Liver (tissue), 9 donors: ENCODE results near the gene TSPEAR. TPM values are rescaled to one million over a fixed set of nuclear protein-coding genes. Genes with fewer than 3 reads are reported as not detected.

Experiments
- DNase-seq: peaks from one replicate; pipeline ENCODE4 v3.0.0-alpha.2; 2017; ENCODE audit warnings: low spot score
- H3K27ac ChIP-seq, 2 donors: one replicate each; pipeline ENCODE4 v1.7.0; 2013; ENCODE audit warnings: inconsistent platforms in 2 of 2, low read length in 2 of 2, control low read depth in 1 of 2, low read depth in 1 of 2, mild to moderate bottlenecking in 1 of 2
- H3K27me3 ChIP-seq, 4 donors: one replicate each; pipeline versions ENCODE4 v1.6.1 to v1.7.0; 2013; ENCODE audit warnings: low read length in 3 of 4, inconsistent platforms in 1 of 4, mild to moderate bottlenecking in 1 of 4, moderate library complexity in 1 of 4; ENCODE audit not compliant: control insufficient read depth in 4 of 4, insufficient read depth in 4 of 4
- H3K36me3 ChIP-seq, 4 donors: one replicate each; pipeline versions ENCODE4 v1.6.1 to v1.7.0; 2013; ENCODE audit warnings: low read length in 3 of 4, mild to moderate bottlenecking in 3 of 4, low read depth in 1 of 4, moderate library complexity in 1 of 4; ENCODE audit not compliant: control insufficient read depth in 4 of 4, insufficient read depth in 3 of 4
- H3K4me1 ChIP-seq, 4 donors: one replicate each; pipeline versions ENCODE4 v1.6.1 to v1.7.0; 2013; ENCODE audit warnings: low read length in 3 of 4, mild to moderate bottlenecking in 3 of 4, moderate library complexity in 1 of 4; ENCODE audit not compliant: control insufficient read depth in 4 of 4, insufficient read depth in 4 of 4
- H3K4me3 ChIP-seq, 3 donors: one replicate each; pipeline versions ENCODE4 v1.6.1 to v1.7.0; 2013; ENCODE audit warnings: low read length in 3 of 3, control low read depth in 1 of 3, low read depth in 1 of 3, mild to moderate bottlenecking in 1 of 3
- H3K9ac ChIP-seq, 2 donors: one replicate each; pipeline ENCODE4 v1.7.0; 2013; ENCODE audit warnings: low read length in 2 of 2, mild to moderate bottlenecking in 2 of 2, moderate library complexity in 2 of 2, control low read depth in 1 of 2, low read depth in 1 of 2
- H3K9me3 ChIP-seq, 4 donors: one replicate each; pipeline versions ENCODE4 v1.6.1 to v1.7.0; 2013; ENCODE audit warnings: low read length in 3 of 4; ENCODE audit not compliant: control insufficient read depth in 4 of 4
- EGR1 ChIP-seq, 2 donors: IDR thresholded peaks; 2 replicates each; pipeline ENCODE4 v1.6.1; 2016 to 2018; ENCODE audit warnings: antibody characterized with exemption in 2 of 2, low read depth in 2 of 2
- FOXA1 ChIP-seq: IDR thresholded peaks from 2 replicates; pipeline ENCODE4 v1.6.1; 2016; ENCODE audit warnings: antibody characterized with exemption
- FOXA2 ChIP-seq: IDR thresholded peaks from 2 replicates; pipeline ENCODE4 v1.6.1; 2016; ENCODE audit warnings: antibody characterized with exemption
- GABPA ChIP-seq, 2 donors: IDR thresholded peaks in 1 of 2; conservative IDR thresholded peaks in 1 of 2; 2 replicates each; pipeline ENCODE4 v1.6.1; 2016; ENCODE audit warnings: antibody characterized with exemption in 2 of 2, mild to moderate bottlenecking in 1 of 2, moderate library complexity in 1 of 2
- HNF4A ChIP-seq, 2 donors: conservative IDR thresholded peaks; 2 replicates each; pipeline ENCODE4 v1.6.1; 2016; ENCODE audit warnings: antibody characterized with exemption in 2 of 2, mild to moderate bottlenecking in 2 of 2
- HNF4G ChIP-seq: IDR thresholded peaks from 2 replicates; pipeline ENCODE4 v1.6.1; 2016; ENCODE audit warnings: antibody characterized with exemption
- JUND ChIP-seq, 2 donors: IDR thresholded peaks; 2 replicates each; pipeline ENCODE4 v1.6.1; 2016; ENCODE audit warnings: antibody characterized with exemption in 2 of 2
- NR2F2 ChIP-seq: IDR thresholded peaks from 2 replicates; pipeline ENCODE4 v1.6.1; 2016; ENCODE audit warnings: antibody characterized with exemption
- RAD21 ChIP-seq, 2 donors: IDR thresholded peaks; 2 replicates each; pipeline ENCODE4 v1.6.1; 2016; ENCODE audit warnings: antibody characterized with exemption in 2 of 2, mild to moderate bottlenecking in 2 of 2
- RXRA ChIP-seq, 2 donors: IDR thresholded peaks; 2 replicates each; pipeline ENCODE4 v1.6.1; 2017 to 2018; ENCODE audit warnings: antibody characterized with exemption in 2 of 2, mild to moderate bottlenecking in 1 of 2
- SP1 ChIP-seq: IDR thresholded peaks from 2 replicates; pipeline ENCODE4 v1.6.1; 2018; ENCODE audit warnings: antibody characterized with exemption, mild to moderate bottlenecking
- TAF1 ChIP-seq: conservative IDR thresholded peaks from 2 replicates; pipeline ENCODE4 v1.6.1; 2016; ENCODE audit warnings: antibody characterized with exemption, mild to moderate bottlenecking
- YY1 ChIP-seq: IDR thresholded peaks from 2 replicates; pipeline ENCODE4 v1.6.1; 2016; ENCODE audit warnings: antibody characterized with exemption, mild to moderate bottlenecking
- whole genome bisulfite sequencing: extraction: QIAGEN DNeasy Blood & Tissue Kit; methylation state at CpG from one replicate; pipeline ENCODE4 v1.1.7; 2013; 5-methylcytosine and 5-hydroxymethylcytosine counted together
- polyA plus RNA-seq, 2 donors: library from polyadenylated mRNA; stranded (reverse) in 1 of 2; unstranded in 1 of 2; fragments of 200-250 nt in 1 of 2; fragments of >200 nt in 1 of 2; fragmentation: Nextera tagmentation in 1 of 2; extraction: Ambion mirVana in 1 of 2; gene quantifications; one replicate each; pipeline versions ENCODE4 v1.2.1 to v1.2.3, GENCODE V29; 2013 to 2015
- total RNA-seq, 2 donors: library from RNA; depleted of rRNA; stranded (reverse); fragments of >200 nt; gene quantifications; one replicate each; pipeline ENCODE4 v1.2.3, GENCODE V29; 2014
- TF ChIP-seq, protein P1 (sequence below): fragments of 150-350 bp; IDR thresholded peaks from 2 replicates; pipeline ENCODE4 v1.5.1; 2017; ENCODE audit warnings: improper control_type of control experiment, low read depth, low read length; ENCODE audit not compliant: missing input control
- TF ChIP-seq, protein P2 (sequence below): IDR thresholded peaks from 2 replicates; pipeline ENCODE4 v1.6.1; 2016; ENCODE audit warnings: antibody characterized with exemption
- TF ChIP-seq, protein P3 (sequence below): IDR thresholded peaks from 2 replicates; pipeline ENCODE4 v1.6.1; 2016; ENCODE audit warnings: antibody characterized with exemption, mild to moderate bottlenecking
- TF ChIP-seq, protein P4 (sequence below): IDR thresholded peaks from 2 replicates; pipeline ENCODE4 v1.6.1; 2016; ENCODE audit warnings: antibody characterized with exemption
- TF ChIP-seq, protein P5 (sequence below): IDR thresholded peaks from 2 replicates; pipeline ENCODE4 v1.6.1; 2016; ENCODE audit warnings: antibody characterized with exemption
- donor health status: healthy.
- donor health status: healthy.
- donor health status: healthy.
- donor health status: healthy.
- donor health status: healthy.

TSPEAR gene
- total and polyA plus RNA-seq, 4 donors = under 0.01 to 0.14 (median 0.01) TPM; not detected in 1

DNA sequence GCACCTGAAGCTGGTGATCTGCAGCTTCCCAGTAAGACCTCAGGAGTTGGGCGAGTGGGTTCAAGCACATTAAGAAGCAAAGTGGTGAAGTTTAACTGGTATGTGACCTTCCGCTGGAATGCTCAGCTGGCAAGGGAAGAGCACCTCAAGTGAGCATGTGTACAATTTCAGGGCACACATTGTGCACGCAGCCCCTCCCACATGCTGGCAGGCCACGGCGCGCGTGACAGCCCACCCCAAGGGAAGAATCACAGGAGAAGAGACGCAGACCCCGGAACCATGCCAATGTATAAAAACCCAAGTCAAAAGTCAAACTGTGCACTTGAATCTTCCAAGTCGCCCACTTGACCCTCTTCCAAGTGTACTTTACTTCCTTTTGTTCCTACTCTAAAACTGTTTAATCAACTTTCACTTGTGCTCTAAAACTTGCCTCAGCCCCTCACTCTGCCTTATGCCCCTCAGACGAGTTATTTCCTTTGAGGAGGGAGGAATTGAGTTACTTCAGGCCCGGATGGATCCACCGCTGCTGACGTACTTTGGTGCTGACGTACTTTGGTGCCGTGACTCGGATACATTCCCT lies 236.0 kb downstream of the TSPEAR start:
- no peak for TF ChIP-seq HNF4G
- no peak for TF ChIP-seq NR2F2
- TF ChIP-seq, protein P1, sequence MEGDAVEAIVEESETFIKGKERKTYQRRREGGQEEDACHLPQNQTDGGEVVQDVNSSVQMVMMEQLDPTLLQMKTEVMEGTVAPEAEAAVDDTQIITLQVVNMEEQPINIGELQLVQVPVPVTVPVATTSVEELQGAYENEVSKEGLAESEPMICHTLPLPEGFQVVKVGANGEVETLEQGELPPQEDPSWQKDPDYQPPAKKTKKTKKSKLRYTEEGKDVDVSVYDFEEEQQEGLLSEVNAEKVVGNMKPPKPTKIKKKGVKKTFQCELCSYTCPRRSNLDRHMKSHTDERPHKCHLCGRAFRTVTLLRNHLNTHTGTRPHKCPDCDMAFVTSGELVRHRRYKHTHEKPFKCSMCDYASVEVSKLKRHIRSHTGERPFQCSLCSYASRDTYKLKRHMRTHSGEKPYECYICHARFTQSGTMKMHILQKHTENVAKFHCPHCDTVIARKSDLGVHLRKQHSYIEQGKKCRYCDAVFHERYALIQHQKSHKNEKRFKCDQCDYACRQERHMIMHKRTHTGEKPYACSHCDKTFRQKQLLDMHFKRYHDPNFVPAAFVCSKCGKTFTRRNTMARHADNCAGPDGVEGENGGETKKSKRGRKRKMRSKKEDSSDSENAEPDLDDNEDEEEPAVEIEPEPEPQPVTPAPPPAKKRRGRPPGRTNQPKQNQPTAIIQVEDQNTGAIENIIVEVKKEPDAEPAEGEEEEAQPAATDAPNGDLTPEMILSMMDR = no peak
- TF ChIP-seq, protein P2, sequence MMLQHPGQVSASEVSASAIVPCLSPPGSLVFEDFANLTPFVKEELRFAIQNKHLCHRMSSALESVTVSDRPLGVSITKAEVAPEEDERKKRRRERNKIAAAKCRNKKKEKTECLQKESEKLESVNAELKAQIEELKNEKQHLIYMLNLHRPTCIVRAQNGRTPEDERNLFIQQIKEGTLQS = no peak
- TF ChIP-seq HNF4A (conservative IDR thresholded peaks at IDR 0.05) = no peak
- TF ChIP-seq GABPA (IDR thresholded peaks at IDR 0.05 in 1 of 2, conservative IDR thresholded peaks at IDR 0.05 in 1 of 2) = no peak
- TF ChIP-seq, protein P3, sequence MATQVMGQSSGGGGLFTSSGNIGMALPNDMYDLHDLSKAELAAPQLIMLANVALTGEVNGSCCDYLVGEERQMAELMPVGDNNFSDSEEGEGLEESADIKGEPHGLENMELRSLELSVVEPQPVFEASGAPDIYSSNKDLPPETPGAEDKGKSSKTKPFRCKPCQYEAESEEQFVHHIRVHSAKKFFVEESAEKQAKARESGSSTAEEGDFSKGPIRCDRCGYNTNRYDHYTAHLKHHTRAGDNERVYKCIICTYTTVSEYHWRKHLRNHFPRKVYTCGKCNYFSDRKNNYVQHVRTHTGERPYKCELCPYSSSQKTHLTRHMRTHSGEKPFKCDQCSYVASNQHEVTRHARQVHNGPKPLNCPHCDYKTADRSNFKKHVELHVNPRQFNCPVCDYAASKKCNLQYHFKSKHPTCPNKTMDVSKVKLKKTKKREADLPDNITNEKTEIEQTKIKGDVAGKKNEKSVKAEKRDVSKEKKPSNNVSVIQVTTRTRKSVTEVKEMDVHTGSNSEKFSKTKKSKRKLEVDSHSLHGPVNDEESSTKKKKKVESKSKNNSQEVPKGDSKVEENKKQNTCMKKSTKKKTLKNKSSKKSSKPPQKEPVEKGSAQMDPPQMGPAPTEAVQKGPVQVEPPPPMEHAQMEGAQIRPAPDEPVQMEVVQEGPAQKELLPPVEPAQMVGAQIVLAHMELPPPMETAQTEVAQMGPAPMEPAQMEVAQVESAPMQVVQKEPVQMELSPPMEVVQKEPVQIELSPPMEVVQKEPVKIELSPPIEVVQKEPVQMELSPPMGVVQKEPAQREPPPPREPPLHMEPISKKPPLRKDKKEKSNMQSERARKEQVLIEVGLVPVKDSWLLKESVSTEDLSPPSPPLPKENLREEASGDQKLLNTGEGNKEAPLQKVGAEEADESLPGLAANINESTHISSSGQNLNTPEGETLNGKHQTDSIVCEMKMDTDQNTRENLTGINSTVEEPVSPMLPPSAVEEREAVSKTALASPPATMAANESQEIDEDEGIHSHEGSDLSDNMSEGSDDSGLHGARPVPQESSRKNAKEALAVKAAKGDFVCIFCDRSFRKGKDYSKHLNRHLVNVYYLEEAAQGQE = no peak
- TF ChIP-seq, protein P4, sequence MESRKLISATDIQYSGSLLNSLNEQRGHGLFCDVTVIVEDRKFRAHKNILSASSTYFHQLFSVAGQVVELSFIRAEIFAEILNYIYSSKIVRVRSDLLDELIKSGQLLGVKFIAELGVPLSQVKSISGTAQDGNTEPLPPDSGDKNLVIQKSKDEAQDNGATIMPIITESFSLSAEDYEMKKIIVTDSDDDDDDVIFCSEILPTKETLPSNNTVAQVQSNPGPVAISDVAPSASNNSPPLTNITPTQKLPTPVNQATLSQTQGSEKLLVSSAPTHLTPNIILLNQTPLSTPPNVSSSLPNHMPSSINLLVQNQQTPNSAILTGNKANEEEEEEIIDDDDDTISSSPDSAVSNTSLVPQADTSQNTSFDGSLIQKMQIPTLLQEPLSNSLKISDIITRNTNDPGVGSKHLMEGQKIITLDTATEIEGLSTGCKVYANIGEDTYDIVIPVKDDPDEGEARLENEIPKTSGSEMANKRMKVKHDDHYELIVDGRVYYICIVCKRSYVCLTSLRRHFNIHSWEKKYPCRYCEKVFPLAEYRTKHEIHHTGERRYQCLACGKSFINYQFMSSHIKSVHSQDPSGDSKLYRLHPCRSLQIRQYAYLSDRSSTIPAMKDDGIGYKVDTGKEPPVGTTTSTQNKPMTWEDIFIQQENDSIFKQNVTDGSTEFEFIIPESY = no peak
- TF ChIP-seq TAF1 = no peak
- no peak for TF ChIP-seq FOXA2
- TF ChIP-seq RAD21 (IDR thresholded peaks at IDR 0.05) = no peak
- no peak for TF ChIP-seq EGR1 (IDR thresholded peaks at IDR 0.05; ENCODE audit: low read depth in 2 of 2)
- TF ChIP-seq JUND (IDR thresholded peaks at IDR 0.05) = no peak
- TF ChIP-seq, protein P5, sequence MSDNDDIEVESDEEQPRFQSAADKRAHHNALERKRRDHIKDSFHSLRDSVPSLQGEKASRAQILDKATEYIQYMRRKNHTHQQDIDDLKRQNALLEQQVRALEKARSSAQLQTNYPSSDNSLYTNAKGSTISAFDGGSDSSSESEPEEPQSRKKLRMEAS = no peak
- no peak for TF ChIP-seq SP1
- TF ChIP-seq RXRA (IDR thresholded peaks at IDR 0.05) = no peak
- no peak for TF ChIP-seq FOXA1
- no peak for TF ChIP-seq YY1
- DNase-seq = no peak
- no peaks in the 10 kb centered on the region for H3K27me3 ChIP-seq
- H3K27ac ChIP-seq = no peak overlapping the region
- 96% methylated on average over 17 of the region's 17 CpGs for WGBS
- H3K36me3 ChIP-seq = no peaks in the 10 kb centered on the region
- no peak overlapping the region for H3K9ac ChIP-seq
- no peaks in the 10 kb centered on the region for H3K9me3 ChIP-seq
- peaks cover 7 to 28% (median 20%) of the 10 kb centered on the region in 4 donors for H3K4me1 ChIP-seq
- no peak overlapping the region for H3K4me3 ChIP-seq
